Spleen (tissue), 11 donors: Measurements from ENCODE around the gene ADNP2. TPM values are rescaled to one million over a fixed set of nuclear protein-coding genes. Genes with fewer than 3 reads are reported as not detected.
"Not testable (repeated sequence)": the region's sequence is repeated elsewhere in the genome, so short reads cannot be mapped to it uniquely, and the experiment has no call there.

Source experiments
- DNase-seq: peaks from one replicate; pipeline ENCODE4 v3.0.0-alpha.2; 2020
- H3K27ac ChIP-seq, 8 donors: fragments of 200-600 bp; sonication (generic) in 7 of 8; 1 replicate in 4 of 8; 2 replicates in 4 of 8; pipeline versions ENCODE4 v1.5.0 to v1.8.0; 2016 to 2021; ENCODE audit warnings: inconsistent platforms in 4 of 8, mild to moderate bottlenecking in 4 of 8, moderate library complexity in 1 of 8
- H3K27me3 ChIP-seq, 7 donors: fragments of 200-600 bp; sonication (generic) in 6 of 7; replicated peaks in 1 of 7; 1 replicate in 4 of 7; 2 replicates in 3 of 7; pipeline versions ENCODE4 v1.5.0 to v1.8.0; 2016 to 2021; ENCODE audit warnings: inconsistent platforms in 3 of 7, mild to moderate bottlenecking in 1 of 7
- H3K36me3 ChIP-seq, 6 donors: fragments of 200-600 bp; sonication (generic) in 5 of 6; 1 replicate in 4 of 6; 2 replicates in 2 of 6; pipeline versions ENCODE4 v1.5.0 to v1.8.0; 2016 to 2021; ENCODE audit warnings: inconsistent platforms in 2 of 6
- H3K4me1 ChIP-seq, 6 donors: fragments of 200-600 bp; sonication (generic) in 5 of 6; 1 replicate in 3 of 6; 2 replicates in 3 of 6; pipeline versions ENCODE4 v1.5.0 to v1.8.0; 2016 to 2021; ENCODE audit warnings: inconsistent platforms in 3 of 6
- H3K4me3 ChIP-seq, 8 donors: fragments of 200-600 bp; sonication (generic) in 7 of 8; 1 replicate in 4 of 8; 2 replicates in 4 of 8; pipeline versions ENCODE4 v1.5.0 to v1.8.0; 2016 to 2021; ENCODE audit warnings: inconsistent platforms in 4 of 8, mild to moderate bottlenecking in 4 of 8, moderate library complexity in 2 of 8
- H3K9me3 ChIP-seq, 8 donors: fragments of 200-600 bp; sonication (generic) in 7 of 8; 1 replicate in 4 of 8; 2 replicates in 4 of 8; pipeline versions ENCODE4 v1.5.0 to v1.8.0; 2016 to 2021; ENCODE audit warnings: inconsistent platforms in 4 of 8
- POLR2A ChIP-seq, 3 donors: fragments of 450-650 bp; IDR thresholded peaks; one replicate each; pipeline ENCODE4 v1.5.1; 2017; ENCODE audit warnings: antibody characterized with exemption in 3 of 3, mild to moderate bottlenecking in 1 of 3
- POLR2AphosphoS5 ChIP-seq, 3 donors: sonication (generic); formaldehyde crosslinking; IDR thresholded peaks; one replicate each; pipeline ENCODE4 v1.5.1; 2017; ENCODE audit warnings: antibody characterized with exemption in 3 of 3
- WGBS, 5 donors: extraction: QIAGEN DNeasy Blood & Tissue Kit in 3 of 5; methylation state at CpG; one replicate each; pipeline versions ENCODE4 v1.1.5 to v1.1.7; 2013 to 2018; 5-methylcytosine and 5-hydroxymethylcytosine counted together
- intact Hi-C: fragments of 100-400 bp; cut with DNase I; formaldehyde crosslinking; loops from one replicate; pipeline ENCODE4 v1.15.0; 2023; ENCODE audit warnings: low total_unique reads
- polyA plus RNA-seq, 3 donors: library from polyadenylated mRNA; stranded (reverse); fragments of 200-250 nt; gene quantifications; one replicate each; pipeline ENCODE4 v1.2.1, GENCODE V29; 2013
- total RNA-seq, 7 donors: library from RNA; depleted of rRNA in 3 of 7; stranded (reverse); fragments of >200 nt in 3 of 7; fragmentation: NEBNext Ultra II Directional in 4 of 7; extraction: Animal tissue kit (Norgen Biotek cat#: 25700) in 4 of 7; gene quantifications; one replicate each; pipeline versions ENCODE4 v1.1.0 to v1.2.1, GENCODE V29; 2016 to 2021
- TF ChIP-seq, protein P1 (sequence below), 11 experiments: fragments of 200-600 bp in 7 of 11; fragments of 450-650 bp in 4 of 11; sonication (generic) in 4 of 11; IDR thresholded peaks in 8 of 11; conservative IDR thresholded peaks in 3 of 11; 1 replicate in 7 of 11; 2 replicates in 4 of 11; pipeline versions ENCODE4 v1.4.0 to v1.8.0; 2016 to 2021; ENCODE audit warnings: antibody characterized with exemption in 11 of 11, inconsistent platforms in 4 of 11, mild to moderate bottlenecking in 1 of 11
- donor health status: healthy with polysubstance abuse.
- donor health status: DM: no; HTN: no; CAD: no; lungs with moderate emphysema.
- donor health status: DM: no; HTN: no; CAD: no.
- donor health status: Bipolar disorder and iron deficiency.
- donor health status: healthy.
- donor health status: DM: no; HTN: no; CAD: no.
- donor health status: DM: yes; HTN: yes; CAD: no.

Gene ADNP2
- total and polyA plus RNA-seq, 10 donors, result 3.5 to 20.6 (median 15.1) TPM

DNA sequence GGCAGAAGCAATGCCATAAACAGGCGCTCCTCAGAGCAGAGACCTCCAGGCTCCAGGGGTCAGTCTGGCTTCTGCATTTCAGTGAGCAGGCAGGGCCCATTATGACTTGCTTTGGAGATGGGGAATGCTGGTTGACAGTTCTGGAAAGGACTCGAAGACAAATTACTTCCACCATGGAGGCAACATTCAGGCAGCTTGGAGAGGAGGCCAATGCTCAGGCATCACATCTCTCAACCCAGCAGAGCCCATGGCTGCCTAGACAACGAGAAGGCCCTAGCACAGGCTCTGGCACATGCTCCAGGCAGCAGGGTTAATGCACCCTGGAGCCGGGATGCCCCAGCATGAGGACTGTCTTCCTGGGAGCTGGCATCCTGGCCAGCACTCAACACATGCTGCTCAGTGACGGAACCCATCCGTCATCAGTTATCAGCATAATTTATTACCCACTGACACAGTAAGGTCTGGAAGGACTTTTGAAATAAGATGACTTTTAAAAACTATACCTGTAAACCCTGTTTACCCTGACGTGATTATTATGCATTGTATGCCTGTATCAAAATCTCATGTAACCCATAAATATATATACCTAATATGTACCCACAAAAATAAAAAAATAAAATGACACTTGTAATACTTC, 52.8 kb downstream of the ADNP2 start:
- 85 to 92% (median 86%) methylated on average over 7 of the region's 7 CpGs for WGBS, 5 donors

DNA sequence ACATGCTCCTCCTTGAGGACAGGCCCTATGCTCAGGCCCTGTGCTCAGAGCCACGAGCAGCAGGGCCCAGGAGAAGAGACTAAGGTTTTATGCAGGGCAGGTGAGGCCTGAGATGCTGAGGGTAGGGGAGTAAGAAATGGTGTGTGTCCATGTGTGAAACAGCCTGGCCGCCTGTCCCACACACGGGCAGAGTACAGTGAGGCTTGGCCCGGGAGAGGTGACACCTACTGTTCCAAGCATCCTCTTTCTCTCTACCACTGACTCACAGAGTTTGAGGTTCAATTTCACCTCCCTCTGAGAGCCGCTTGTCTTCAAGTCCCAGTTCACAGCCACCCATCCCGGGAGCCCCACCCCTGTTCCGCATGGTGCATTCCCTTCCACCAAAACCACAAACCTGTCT, 54.1 kb downstream of the ADNP2 start:
- TF ChIP-seq POLR2A (IDR thresholded peaks at IDR 0.05), result no peak
- TF ChIP-seq POLR2AphosphoS5 (IDR thresholded peaks at IDR 0.05), result no peak
- TF ChIP-seq, protein P1, sequence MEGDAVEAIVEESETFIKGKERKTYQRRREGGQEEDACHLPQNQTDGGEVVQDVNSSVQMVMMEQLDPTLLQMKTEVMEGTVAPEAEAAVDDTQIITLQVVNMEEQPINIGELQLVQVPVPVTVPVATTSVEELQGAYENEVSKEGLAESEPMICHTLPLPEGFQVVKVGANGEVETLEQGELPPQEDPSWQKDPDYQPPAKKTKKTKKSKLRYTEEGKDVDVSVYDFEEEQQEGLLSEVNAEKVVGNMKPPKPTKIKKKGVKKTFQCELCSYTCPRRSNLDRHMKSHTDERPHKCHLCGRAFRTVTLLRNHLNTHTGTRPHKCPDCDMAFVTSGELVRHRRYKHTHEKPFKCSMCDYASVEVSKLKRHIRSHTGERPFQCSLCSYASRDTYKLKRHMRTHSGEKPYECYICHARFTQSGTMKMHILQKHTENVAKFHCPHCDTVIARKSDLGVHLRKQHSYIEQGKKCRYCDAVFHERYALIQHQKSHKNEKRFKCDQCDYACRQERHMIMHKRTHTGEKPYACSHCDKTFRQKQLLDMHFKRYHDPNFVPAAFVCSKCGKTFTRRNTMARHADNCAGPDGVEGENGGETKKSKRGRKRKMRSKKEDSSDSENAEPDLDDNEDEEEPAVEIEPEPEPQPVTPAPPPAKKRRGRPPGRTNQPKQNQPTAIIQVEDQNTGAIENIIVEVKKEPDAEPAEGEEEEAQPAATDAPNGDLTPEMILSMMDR (IDR thresholded peaks at IDR 0.05 in 8 of 11, conservative IDR thresholded peaks at IDR 0.05 in 3 of 11), result no peak
- WGBS, 5 donors, result 82 to 100% (median 95%) methylated on average over 7 of the region's 7 CpGs

More for the DNA sequence above, 52.8 kb downstream of the ADNP2 start:
- intact Hi-C loops, result no loop called here
- H3K27ac ChIP-seq, result no peak overlapping the region
- peaks cover 0 to 49% (median 16%) of the 10 kb centered on the region in 7 donors for H3K27me3 ChIP-seq
- H3K4me1 ChIP-seq, result peaks cover 0 to 23% (median 11%) of the 10 kb centered on the region in 6 donors
- DNase-seq, result no peak
- TF ChIP-seq POLR2A (IDR thresholded peaks at IDR 0.05) (no peak), POLR2AphosphoS5 (IDR thresholded peaks at IDR 0.05) (no peak)
- TF ChIP-seq, protein P1 (IDR thresholded peaks at IDR 0.05 in 8 of 11, conservative IDR thresholded peaks at IDR 0.05 in 3 of 11), result no peak
- H3K9me3 ChIP-seq, result peaks cover 2 to 34% (median 26%) of the 10 kb centered on the region in 8 donors
- no peaks in the 10 kb centered on the region for H3K36me3 ChIP-seq
- H3K4me3 ChIP-seq, result no peak overlapping the region

DNA sequence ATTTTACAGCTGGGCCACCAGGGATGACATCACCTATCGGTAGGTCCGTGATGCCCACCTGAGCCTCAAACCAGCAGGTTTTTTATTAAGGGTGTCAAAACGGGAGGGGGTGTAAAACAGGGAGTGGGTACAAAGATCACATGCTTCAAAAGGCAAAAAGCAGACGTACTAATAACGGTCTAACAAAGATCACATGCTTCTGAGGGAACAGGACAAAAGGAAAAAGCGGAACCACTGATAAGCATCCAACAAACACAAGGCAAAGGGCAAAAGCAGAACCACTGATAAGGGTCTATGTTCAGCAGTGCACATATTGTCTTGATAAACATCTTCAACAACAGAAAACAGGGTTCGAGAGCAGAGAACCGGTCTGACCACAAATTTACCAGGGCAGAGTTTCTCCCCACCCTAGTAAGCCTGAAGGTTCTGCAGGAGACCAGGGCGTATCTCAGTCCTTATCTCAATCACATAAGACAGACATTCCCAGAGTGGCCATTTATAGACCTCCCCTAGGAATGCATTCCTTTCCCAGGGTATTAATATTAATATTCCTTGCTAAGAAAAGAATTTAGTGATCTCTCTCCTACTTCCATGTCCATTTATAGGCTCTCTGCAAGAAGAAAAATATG, 55.8 kb downstream of the ADNP2 start:
- Histone ChIP-seq H3K27me3 (peaks cover 0 to 53% (median 6%) of the 10 kb centered on the region in 7 donors), H3K9me3 (peaks cover 2 to 34% (median 26%) of the 10 kb centered on the region in 8 donors)
- WGBS, 5 donors, result 82 to 89% (median 85%) methylated on average over 9 of the region's 9 CpGs
- DNase-seq, H3K4me3 ChIP-seq, H3K4me1 ChIP-seq, H3K36me3 ChIP-seq, intact Hi-C loops, H3K27ac ChIP-seq: not testable (repeated sequence)

More for the DNA sequence above, 54.1 kb downstream of the ADNP2 start:
- H3K36me3 ChIP-seq, result no peaks in the 10 kb centered on the region
- H3K27ac ChIP-seq, result no peak overlapping the region
- intact Hi-C loops, result no loop called here
- H3K9me3 ChIP-seq, result peaks cover 2 to 34% (median 26%) of the 10 kb centered on the region in 8 donors
- H3K27me3 ChIP-seq, result peaks cover 0 to 57% (median 15%) of the 10 kb centered on the region in 7 donors
- H3K4me1 ChIP-seq, result peaks cover 0 to 17% (median 7%) of the 10 kb centered on the region in 6 donors
- DNase-seq, result no peak
- no peak overlapping the region for H3K4me3 ChIP-seq

DNA sequence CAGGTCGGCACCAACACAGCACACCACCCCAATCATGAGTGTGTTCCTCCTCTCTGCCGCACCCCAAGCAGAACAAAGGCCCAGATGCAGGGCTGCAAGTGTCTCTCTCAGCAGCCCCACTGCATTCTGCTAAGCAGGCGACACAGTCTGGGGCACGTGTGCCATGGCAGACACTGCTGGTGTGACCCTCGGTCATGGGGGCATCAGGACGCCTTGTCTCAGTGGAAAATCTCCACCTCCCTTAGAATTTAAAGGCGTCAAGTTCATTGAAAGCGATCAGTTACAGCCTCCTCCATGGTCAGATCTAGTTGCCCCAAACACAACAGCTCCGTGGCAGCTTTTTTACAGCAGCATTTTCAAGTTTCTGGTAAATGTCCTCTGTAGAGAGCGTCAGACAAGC, 57.2 kb downstream of the ADNP2 start:
- Histone ChIP-seq H3K4me1 (peaks cover 0 to 7% (median 3%) of the 10 kb centered on the region in 6 donors), H3K27ac (no peak overlapping the region), H3K4me3 (no peak overlapping the region), H3K9me3 (peaks cover 2 to 34% (median 26%) of the 10 kb centered on the region in 8 donors), H3K27me3 (peaks cover 0 to 51% (median 3%) of the 10 kb centered on the region in 7 donors), H3K36me3 (no peaks in the 10 kb centered on the region)
- no peak for TF ChIP-seq POLR2AphosphoS5 (IDR thresholded peaks at IDR 0.05)
- no peak for TF ChIP-seq POLR2A (IDR thresholded peaks at IDR 0.05)
- TF ChIP-seq, protein P1 (IDR thresholded peaks at IDR 0.05 in 8 of 11, conservative IDR thresholded peaks at IDR 0.05 in 3 of 11), result no peak
- intact Hi-C loops, result no loop called here
- DNase-seq, result no peak
- 90 to 93% (median 91%) methylated on average over 8 to 10 of the region's 10 CpGs for WGBS, 5 donors
